CD14-positive monocyte (primary cell): Measurements from ENCODE around the gene S100A10. TPM values are rescaled to one million over a fixed set of nuclear protein-coding genes. Genes with fewer than 3 reads are reported as not detected.

Experiments used
- DNase-seq, 3 donors: peaks; one replicate each; pipeline ENCODE4 v3.0.0-alpha.2; 2011 to 2022
- H2AFZ ChIP-seq: 2 replicates; pipeline ENCODE4 v1.6.0; 2012; ENCODE audit warnings: mild to moderate bottlenecking, low read depth, low read length, inconsistent platforms; ENCODE audit not compliant: insufficient read depth, poor library complexity, severe bottlenecking
- H3K27ac ChIP-seq, 2 donors: 1 replicate in 1 of 2; 2 replicates in 1 of 2; pipeline ENCODE4 v1.5.1; 2012 to 2013; ENCODE audit warnings: low read length in 2 of 2, control low read depth in 1 of 2, inconsistent platforms in 1 of 2, low read depth in 1 of 2, mild to moderate bottlenecking in 1 of 2
- H3K27me3 ChIP-seq, 2 donors: one replicate each; pipeline versions ENCODE4 v1.6.0 to v1.6.1; 2011 to 2013; ENCODE audit warnings: low read length in 2 of 2; ENCODE audit not compliant: control insufficient read depth in 2 of 2, insufficient read depth in 2 of 2
- H3K36me3 ChIP-seq, 2 donors: replicated peaks in 1 of 2; 1 replicate in 1 of 2; 2 replicates in 1 of 2; pipeline versions ENCODE4 v1.5.1 to v1.6.1; 2012 to 2013; ENCODE audit warnings: low read length in 2 of 2, control low read depth in 1 of 2, inconsistent platforms in 1 of 2, mild to moderate bottlenecking in 1 of 2; ENCODE audit not compliant: insufficient read depth in 2 of 2, control insufficient read depth in 1 of 2
- H3K4me1 ChIP-seq, 2 donors: 1 replicate in 1 of 2; 2 replicates in 1 of 2; pipeline versions ENCODE4 v1.5.1 to v1.6.1; 2012 to 2013; ENCODE audit warnings: low read length in 2 of 2, control low read depth in 1 of 2, inconsistent platforms in 1 of 2, mild to moderate bottlenecking in 1 of 2, moderate library complexity in 1 of 2; ENCODE audit not compliant: insufficient read depth in 2 of 2, control insufficient read depth in 1 of 2
- H3K4me2 ChIP-seq: replicated peaks from 2 replicates; pipeline ENCODE3; 2012; ENCODE audit warnings: low read length, moderate library complexity, mild to moderate bottlenecking; ENCODE audit not compliant: poor library complexity, severe bottlenecking; ENCODE audit errors: extremely low read depth
- H3K4me3 ChIP-seq, 3 experiments: fragments of 200-600 bp in 1 of 3; sonication (generic) in 1 of 3; replicated peaks in 1 of 3; 1 replicate in 2 of 3; 2 replicates in 1 of 3; pipeline ENCODE4 v1.5.1; 2011 to 2013; ENCODE audit warnings: low read length in 3 of 3, mild to moderate bottlenecking in 3 of 3, control low read depth in 2 of 3, low read depth in 2 of 3, inconsistent platforms in 1 of 3, moderate library complexity in 1 of 3
- H3K79me2 ChIP-seq: 2 replicates; pipeline ENCODE4 v1.6.0; 2012; ENCODE audit warnings: mild to moderate bottlenecking, control low read depth, inconsistent platforms, low read length, moderate library complexity; ENCODE audit not compliant: insufficient read depth
- H3K9ac ChIP-seq: 2 replicates; pipeline ENCODE4 v1.6.0; 2017; ENCODE audit warnings: low read length, mild to moderate bottlenecking; ENCODE audit not compliant: insufficient read depth, poor library complexity, severe bottlenecking
- H3K9me3 ChIP-seq, 2 donors: replicated peaks in 1 of 2; 1 replicate in 1 of 2; 2 replicates in 1 of 2; pipeline versions ENCODE4 v1.5.1 to v1.6.1; 2012 to 2013; ENCODE audit warnings: low read length in 2 of 2, control low read depth in 1 of 2; ENCODE audit not compliant: control insufficient read depth in 1 of 2, insufficient read depth in 1 of 2
- H4K20me1 ChIP-seq: 2 replicates; pipeline ENCODE4 v1.6.0; 2012; ENCODE audit warnings: mild to moderate bottlenecking, low read length, control low read depth, moderate library complexity; ENCODE audit not compliant: insufficient read depth
- H3K27ac Mint-ChIP-seq, 7 donors: one replicate each; pipeline ENCODE4 v1.8.0; 2020; ENCODE audit warnings: mild to moderate bottlenecking in 7 of 7, mixed read lengths in 7 of 7, moderate library complexity in 6 of 7, inconsistent platforms in 2 of 7
- H3K27me3 Mint-ChIP-seq, 3 donors: one replicate each; pipeline ENCODE4 v1.8.0; 2021 to 2022; ENCODE audit warnings: low read depth in 3 of 3, mild to moderate bottlenecking in 3 of 3, mixed read lengths in 3 of 3, moderate library complexity in 3 of 3, inconsistent platforms in 1 of 3
- H3K36me3 Mint-ChIP-seq, 2 donors: one replicate each; pipeline ENCODE4 v1.8.0; 2020; ENCODE audit warnings: mixed read lengths in 2 of 2, inconsistent platforms in 1 of 2, mild to moderate bottlenecking in 1 of 2
- H3K4me1 Mint-ChIP-seq: one replicate; pipeline ENCODE4 v1.8.0; 2020; ENCODE audit warnings: mild to moderate bottlenecking, mixed read lengths
- H3K4me3 Mint-ChIP-seq, 2 donors: one replicate each; pipeline ENCODE4 v1.8.0; 2020; ENCODE audit warnings: mild to moderate bottlenecking in 2 of 2, mixed read lengths in 2 of 2, moderate library complexity in 1 of 2
- H3K9me3 Mint-ChIP-seq, 7 donors: one replicate each; pipeline ENCODE4 v1.8.0; 2020 to 2022; ENCODE audit warnings: mixed read lengths in 7 of 7, mild to moderate bottlenecking in 6 of 7, moderate library complexity in 6 of 7, inconsistent platforms in 2 of 7
- whole genome bisulfite sequencing: methylation state at CpG from one replicate; pipeline ENCODE4 v1.1.5; 2013; ENCODE audit warnings: missing lambda C conversion rate; ENCODE audit not compliant: insufficient coverage; 5-methylcytosine and 5-hydroxymethylcytosine counted together
- intact Hi-C, 2 donors: fragments of 100-400 bp; cut with micrococcal nuclease; formaldehyde crosslinking; loops; one replicate each; pipeline versions ENCODE4 v1.15.0 to v1.15.1; 2023
- polyA plus RNA-seq, 3 donors: library from polyadenylated mRNA; depleted of rRNA in 1 of 3; unstranded in 2 of 3; stranded (reverse) in 1 of 3; fragments of 300-500 nt in 2 of 3; fragments of >200 nt in 1 of 3; fragmentation: Illumina TruSeq in 2 of 3; gene quantifications; 1 replicate in 2 of 3; 2 replicates in 1 of 3; pipeline ENCODE4 v1.2.3, GENCODE V29; 2012 to 2021
- TF ChIP-seq, protein P1 (sequence below): fragments of 200-600 bp; IDR thresholded peaks from one replicate; pipeline ENCODE4 v1.8.0; 2022; ENCODE audit warnings: antibody characterized with exemption, mild to moderate bottlenecking

S100A10 gene
- polyA plus RNA-seq, 3 donors: 422 to 2,138 (median 2,129) TPM

DNA sequence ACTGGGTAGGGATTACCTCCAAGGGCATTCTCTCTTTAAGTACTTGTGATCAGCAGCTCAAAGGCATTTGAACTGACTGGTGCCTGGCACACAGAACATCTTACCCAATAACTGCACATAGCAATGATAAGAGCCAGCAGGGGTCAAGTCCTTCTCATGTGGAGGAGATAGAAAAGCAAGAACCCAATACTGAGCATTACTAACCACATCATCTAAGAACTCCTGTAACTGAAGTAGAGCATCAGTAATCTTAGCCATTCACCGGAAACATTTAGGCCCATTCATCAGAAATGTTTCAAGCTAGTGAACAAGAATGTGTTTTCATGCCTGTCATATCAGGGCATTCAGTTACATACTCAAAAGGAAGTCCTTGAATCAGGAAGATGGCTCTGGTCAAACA lies 50.8 kb downstream of the S100A10 start:
- no peak overlapping the region for H3K9ac ChIP-seq
- H3K9me3 ChIP-seq: no peaks in the 10 kb centered on the region
- peaks cover 67% of the 10 kb centered on the region for H3K4me1 Mint-ChIP-seq
- no peak overlapping the region for H3K4me3 ChIP-seq
- TF ChIP-seq, protein P1, sequence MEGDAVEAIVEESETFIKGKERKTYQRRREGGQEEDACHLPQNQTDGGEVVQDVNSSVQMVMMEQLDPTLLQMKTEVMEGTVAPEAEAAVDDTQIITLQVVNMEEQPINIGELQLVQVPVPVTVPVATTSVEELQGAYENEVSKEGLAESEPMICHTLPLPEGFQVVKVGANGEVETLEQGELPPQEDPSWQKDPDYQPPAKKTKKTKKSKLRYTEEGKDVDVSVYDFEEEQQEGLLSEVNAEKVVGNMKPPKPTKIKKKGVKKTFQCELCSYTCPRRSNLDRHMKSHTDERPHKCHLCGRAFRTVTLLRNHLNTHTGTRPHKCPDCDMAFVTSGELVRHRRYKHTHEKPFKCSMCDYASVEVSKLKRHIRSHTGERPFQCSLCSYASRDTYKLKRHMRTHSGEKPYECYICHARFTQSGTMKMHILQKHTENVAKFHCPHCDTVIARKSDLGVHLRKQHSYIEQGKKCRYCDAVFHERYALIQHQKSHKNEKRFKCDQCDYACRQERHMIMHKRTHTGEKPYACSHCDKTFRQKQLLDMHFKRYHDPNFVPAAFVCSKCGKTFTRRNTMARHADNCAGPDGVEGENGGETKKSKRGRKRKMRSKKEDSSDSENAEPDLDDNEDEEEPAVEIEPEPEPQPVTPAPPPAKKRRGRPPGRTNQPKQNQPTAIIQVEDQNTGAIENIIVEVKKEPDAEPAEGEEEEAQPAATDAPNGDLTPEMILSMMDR: no peak
- H3K9me3 Mint-ChIP-seq: peaks cover 0 to 5% (median 0%) of the 10 kb centered on the region in 7 donors
- peaks cover 6 to 8% of the 10 kb centered on the region in 2 donors for H3K36me3 Mint-ChIP-seq
- H3K4me3 Mint-ChIP-seq: no peak overlapping the region
- H3K36me3 ChIP-seq: no peaks in the 10 kb centered on the region
- intact Hi-C loops: no loop called here
- no peaks in the 10 kb centered on the region for H3K79me2 ChIP-seq
- H4K20me1 ChIP-seq: no peaks in the 10 kb centered on the region
- H3K27ac ChIP-seq: peak overlapping the region in 1 of 2 donors; percentile 56
- peak overlapping the region; percentile 21 to 100 (median 99) for H3K27ac Mint-ChIP-seq
- peaks cover 50 to 68% of the 10 kb centered on the region in 2 donors for H3K4me1 ChIP-seq
- H2AFZ ChIP-seq: no peak overlapping the region
- peak in 1 of 3 donors; percentile 25 for DNase-seq
- no peak overlapping the region for H3K4me2 ChIP-seq
- no peaks in the 10 kb centered on the region for H3K27me3 ChIP-seq
- peaks cover 0 to 12% (median 0%) of the 10 kb centered on the region in 3 donors for H3K27me3 Mint-ChIP-seq
- WGBS: no CpG with 5 or more reads among the region's 1 CpG

GRCh38 chr1:151940541-151940940 lies 53.1 kb downstream of the S100A10 start:
- peak overlapping the region; percentile 54 for H3K9ac ChIP-seq
- no peak overlapping the region for H3K4me3 ChIP-seq
- Mint-ChIP-seq H3K4me1 (peaks cover 55% of the 10 kb centered on the region), H3K27ac (peak overlapping the region; percentile 94 to 100 (median 100)), H3K4me3 (no peak overlapping the region), H3K9me3 (no peaks in the 10 kb centered on the region), H3K36me3 (peaks cover 3 to 4% of the 10 kb centered on the region in 2 donors), H3K27me3 (peaks cover 0 to 12% (median 0%) of the 10 kb centered on the region in 3 donors)
- intact Hi-C loops: loop anchor here (2.0 kb wide), 2 partner anchors 52 to 94 kb away; partner anchors contain the start of gene S100A10 (in 1 of the 2)
- no CpG with 5 or more reads among the region's 1 CpG for WGBS
- no peak overlapping the region for H3K4me2 ChIP-seq
- no peaks in the 10 kb centered on the region for H3K9me3 ChIP-seq
- H2AFZ ChIP-seq: no peak overlapping the region
- H4K20me1 ChIP-seq: no peaks in the 10 kb centered on the region
- H3K27me3 ChIP-seq: no peaks in the 10 kb centered on the region
- H3K36me3 ChIP-seq: no peaks in the 10 kb centered on the region
- TF ChIP-seq, protein P1: no peak
- no peaks in the 10 kb centered on the region for H3K79me2 ChIP-seq
- peak; percentile 38 to 62 (median 57) for DNase-seq
- H3K4me1 ChIP-seq: peaks cover 40 to 55% of the 10 kb centered on the region in 2 donors
- peak overlapping the region in 1 of 2 donors; percentile 85 for H3K27ac ChIP-seq
